Brain microvascular endothelial cell (primary cell): ENCODE data around the gene DOCK1.

Experiments used
- DNase-seq: peaks from one replicate; pipeline ENCODE4 v3.0.0-alpha.2; 2020
- H3K27ac ChIP-seq: fragments of 250-450 bp; sonication (Bioruptor Pico); 2 replicates; pipeline ENCODE4 v1.5.1; 2020; ENCODE audit warnings: mild to moderate bottlenecking, moderate library complexity
- H3K27me3 ChIP-seq: fragments of 250-450 bp; sonication (Bioruptor Pico); replicated peaks from 2 replicates; pipeline ENCODE4 v1.5.1; 2020; ENCODE audit warnings: mild to moderate bottlenecking
- H3K36me3 ChIP-seq: fragments of 250-450 bp; sonication (Bioruptor Pico); replicated peaks from 2 replicates; pipeline ENCODE4 v1.5.1; 2020; ENCODE audit warnings: mild to moderate bottlenecking
- H3K4me3 ChIP-seq: 2 replicates; pipeline ENCODE4 v1.5.1; 2011; ENCODE audit warnings: low read depth, mild to moderate bottlenecking, control low read depth, low read length, moderate library complexity
- CTCF ChIP-seq: IDR thresholded peaks from 2 replicates; pipeline ENCODE4 v1.5.1; 2011; ENCODE audit warnings: low read depth, mild to moderate bottlenecking, moderate library complexity, low read length, control low read depth, inconsistent platforms; ENCODE audit errors: missing control alignments
- in situ Hi-C: cut with HindIII; loops from 2 replicates; pipeline ENCODE4 v1.10.0; 2017; ENCODE audit warnings: low sequenced_read_pairs, low pct_ligation_motif_present

The DOCK1 gene

GRCh38 chr10:127011174-127011573, 105.9 kb downstream of the DOCK1 start:
- H3K27me3 ChIP-seq: no peaks in the 10 kb centered on the region
- TF ChIP-seq CTCF: no peak
- no peak for DNase-seq
- no peak overlapping the region for H3K4me3 ChIP-seq
- H3K36me3 ChIP-seq: peaks cover 13% of the 10 kb centered on the region
- in situ Hi-C loops: no loop called here
- H3K27ac ChIP-seq: no peak overlapping the region

- TF ChIP-seq CTCF: peak; percentile 4
- in situ Hi-C loops: no loop called here
- DNase-seq: no peak
- Histone ChIP-seq H3K27ac (no peak overlapping the region), H3K4me3 (no peak overlapping the region), H3K27me3 (no peaks in the 10 kb centered on the region), H3K36me3 (peaks cover 13% of the 10 kb centered on the region)
Observed at GRCh38 chr10:127012071-127012768, 107.0 kb downstream of the DOCK1 start.

- TF ChIP-seq CTCF: no peak
- Histone ChIP-seq H3K4me3 (no peak overlapping the region), H3K27me3 (no peaks in the 10 kb centered on the region), H3K27ac (no peak overlapping the region), H3K36me3 (peaks cover 13% of the 10 kb centered on the region)
- no peak for DNase-seq
- in situ Hi-C loops: no loop called here
Observed at GRCh38 chr10:127012769-127013152, 107.5 kb downstream of the DOCK1 start.

GRCh38 chr10:127013211-127013656, 108.0 kb downstream of the DOCK1 start:
- in situ Hi-C loops: no loop called here
- peaks cover 13% of the 10 kb centered on the region for H3K36me3 ChIP-seq
- H3K4me3 ChIP-seq: no peak overlapping the region
- no peak for TF ChIP-seq CTCF
- no peaks in the 10 kb centered on the region for H3K27me3 ChIP-seq
- no peak overlapping the region for H3K27ac ChIP-seq
- no peak for DNase-seq

GRCh38 chr10:127013691-127014473, 108.7 kb downstream of the DOCK1 start:
- Histone ChIP-seq H3K27me3 (no peaks in the 10 kb centered on the region), H3K27ac (no peak overlapping the region), H3K36me3 (peaks cover 15% of the 10 kb centered on the region), H3K4me3 (no peak overlapping the region)
- TF ChIP-seq CTCF: no peak
- DNase-seq: no peak
- in situ Hi-C loops: no loop called here
